Sigmoid colon (tissue), 4 donors: ENCODE measurements around the gene RNF208.

Experiments
- EP300 ChIP-seq, 4 donors: sonication (generic); formaldehyde crosslinking; IDR thresholded peaks; one replicate each; pipeline ENCODE4 v1.6.1; 2017; ENCODE audit warnings: antibody characterized with exemption in 4 of 4
- POLR2A ChIP-seq, 2 donors: fragments of 450-650 bp; IDR thresholded peaks; one replicate each; pipeline ENCODE4 v1.6.1; 2016; ENCODE audit warnings: antibody characterized with exemption in 2 of 2, mild to moderate bottlenecking in 2 of 2, moderate library complexity in 2 of 2
- POLR2AphosphoS5 ChIP-seq, 4 donors: sonication (generic); formaldehyde crosslinking; IDR thresholded peaks; one replicate each; pipeline ENCODE4 v1.6.1; 2017; ENCODE audit warnings: antibody characterized with exemption in 4 of 4
- TF ChIP-seq, protein P1 (sequence below), 4 experiments: fragments of 450-650 bp in 3 of 4; fragments of 200-600 bp in 1 of 4; IDR thresholded peaks; one replicate each; pipeline ENCODE4 v1.5.1; 2016 to 2019; ENCODE audit warnings: antibody characterized with exemption in 4 of 4, mild to moderate bottlenecking in 3 of 4, moderate library complexity in 2 of 4

DNA sequence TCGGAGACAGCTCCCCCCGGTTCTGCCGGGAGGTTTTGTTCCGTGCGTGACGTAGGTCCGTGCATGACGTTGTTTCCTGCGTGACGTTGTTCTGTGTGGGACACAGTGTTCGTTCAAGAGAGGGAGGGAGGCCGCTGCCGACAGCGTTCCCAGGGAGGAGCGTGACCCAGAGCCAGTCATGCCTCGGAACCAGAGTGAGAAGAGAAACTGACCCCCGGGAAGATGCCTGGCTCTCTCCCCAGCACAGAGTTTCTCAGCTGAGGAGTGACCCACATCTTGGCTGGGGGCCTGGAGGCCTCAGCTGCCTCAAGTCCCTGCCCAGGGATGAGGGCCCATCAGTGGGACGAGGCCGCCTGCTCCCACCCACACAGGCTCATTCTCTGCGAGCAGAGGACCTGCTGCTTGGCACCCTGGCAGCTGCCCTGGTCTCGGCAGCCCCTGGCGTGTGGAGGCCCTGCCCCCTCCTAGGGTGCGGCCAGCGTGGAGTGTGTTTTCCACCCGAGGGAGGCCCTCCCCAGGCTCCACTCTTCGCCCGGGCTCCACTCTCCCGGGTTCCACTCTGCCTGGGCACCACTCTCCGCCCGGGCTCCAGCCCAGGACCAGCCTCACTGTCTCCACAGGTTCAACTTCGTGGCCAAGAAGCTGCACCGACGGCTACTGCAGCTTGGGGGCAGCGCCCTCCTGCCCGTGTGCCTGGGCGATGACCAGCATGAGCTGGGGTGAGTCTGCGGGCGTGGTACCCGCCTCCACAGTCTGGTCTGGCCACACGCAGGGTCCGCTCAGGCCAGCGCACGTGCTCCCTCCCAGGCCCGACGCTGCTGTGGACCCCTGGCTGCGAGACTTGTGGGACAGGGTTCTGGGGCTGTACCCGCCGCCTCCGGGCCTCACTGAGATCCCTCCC is 8.6 kb downstream of the RNF208 start:
- TF ChIP-seq, protein P1, sequence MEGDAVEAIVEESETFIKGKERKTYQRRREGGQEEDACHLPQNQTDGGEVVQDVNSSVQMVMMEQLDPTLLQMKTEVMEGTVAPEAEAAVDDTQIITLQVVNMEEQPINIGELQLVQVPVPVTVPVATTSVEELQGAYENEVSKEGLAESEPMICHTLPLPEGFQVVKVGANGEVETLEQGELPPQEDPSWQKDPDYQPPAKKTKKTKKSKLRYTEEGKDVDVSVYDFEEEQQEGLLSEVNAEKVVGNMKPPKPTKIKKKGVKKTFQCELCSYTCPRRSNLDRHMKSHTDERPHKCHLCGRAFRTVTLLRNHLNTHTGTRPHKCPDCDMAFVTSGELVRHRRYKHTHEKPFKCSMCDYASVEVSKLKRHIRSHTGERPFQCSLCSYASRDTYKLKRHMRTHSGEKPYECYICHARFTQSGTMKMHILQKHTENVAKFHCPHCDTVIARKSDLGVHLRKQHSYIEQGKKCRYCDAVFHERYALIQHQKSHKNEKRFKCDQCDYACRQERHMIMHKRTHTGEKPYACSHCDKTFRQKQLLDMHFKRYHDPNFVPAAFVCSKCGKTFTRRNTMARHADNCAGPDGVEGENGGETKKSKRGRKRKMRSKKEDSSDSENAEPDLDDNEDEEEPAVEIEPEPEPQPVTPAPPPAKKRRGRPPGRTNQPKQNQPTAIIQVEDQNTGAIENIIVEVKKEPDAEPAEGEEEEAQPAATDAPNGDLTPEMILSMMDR (IDR thresholded peaks at IDR 0.05): no peak
- TF ChIP-seq POLR2AphosphoS5 (IDR thresholded peaks at IDR 0.05) (no peak), POLR2A (IDR thresholded peaks at IDR 0.05) (no peak), EP300 (IDR thresholded peaks at IDR 0.05) (no peak)
